H1 (cell line): Measurements from ENCODE around the gene KLHL36. TPM values are rescaled to one million over a fixed set of nuclear protein-coding genes. Genes with fewer than 3 reads are reported as not detected.

Experiments
- CTCF ChIA-PET: fragments of 300-600 bp; sonication (Branson Sonifier 250); formaldehyde crosslinking; loops from one replicate; lab custom pipeline; 2021; ENCODE audit not compliant: partially characterized antibody; lab: Charles Lee
- POLR2A ChIA-PET: fragments of 300-600 bp; sonication (Branson Sonifier 250); formaldehyde crosslinking; loops from one replicate; lab custom pipeline; 2021; ENCODE audit warnings: inconsistent platforms; ENCODE audit not compliant: partially characterized antibody; lab: Charles Lee
- DNase-seq, 2 experiments: peaks; one replicate each; pipeline versions ENCODE4 v3.0.0 to v3.0.0-alpha.2; 2010 to 2022; ENCODE audit warnings: low spot score in 2 of 2, low read depth in 1 of 2, mixed read lengths in 1 of 2
- FAIRE-seq: peaks from 2 replicates; lab custom pipeline; 2011; peaks lifted over from hg19 to GRCh38; lab: Jason Lieb, UNC
- H2AFZ ChIP-seq: 2 replicates; pipeline ENCODE4 v1.8.1; 2012; ENCODE audit warnings: low read length, inconsistent platforms
- H2AK5ac ChIP-seq: 2 replicates; pipeline ENCODE4 v1.6.1; 2013; ENCODE audit warnings: low read depth, low read length
- H2BK120ac ChIP-seq: replicated peaks from 2 replicates; pipeline ENCODE3; 2013; ENCODE audit warnings: low read depth, low read length, inconsistent platforms
- H2BK12ac ChIP-seq: 2 replicates; pipeline ENCODE4 v1.6.1; 2013; ENCODE audit warnings: low read depth, low read length
- H2BK15ac ChIP-seq: 2 replicates; pipeline ENCODE4 v1.6.1; 2013; ENCODE audit warnings: low read length
- H2BK20ac ChIP-seq: 2 replicates; pipeline ENCODE4 v1.6.1; 2013; ENCODE audit warnings: low read length
- H2BK5ac ChIP-seq: 2 replicates; pipeline ENCODE4 v1.6.1; 2013; ENCODE audit warnings: low read depth, low read length
- H3K14ac ChIP-seq: 2 replicates; pipeline ENCODE4 v1.6.1; 2013; ENCODE audit warnings: inconsistent platforms; ENCODE audit not compliant: insufficient read length
- H3K18ac ChIP-seq: 2 replicates; pipeline ENCODE4 v1.6.1; 2013; ENCODE audit warnings: low read length; ENCODE audit errors: extremely low read depth
- H3K23ac ChIP-seq: 2 replicates; pipeline ENCODE4 v1.6.1; 2013; ENCODE audit warnings: inconsistent platforms; ENCODE audit not compliant: insufficient read length
- H3K23me2 ChIP-seq: 2 replicates; pipeline ENCODE4 v1.6.1; 2013; ENCODE audit warnings: low read depth, low read length
- H3K27ac ChIP-seq: 2 replicates; pipeline ENCODE4 v1.6.1; 2011; ENCODE audit warnings: low read depth, low read length, inconsistent platforms
- H3K27me3 ChIP-seq, 4 experiments: replicated peaks in 1 of 4; 1 replicate in 1 of 4; 2 replicates in 3 of 4; pipeline versions ENCODE4 v1.6.1 to v1.8.1; 2011 to 2013; ENCODE audit warnings: low read length in 3 of 4, mild to moderate bottlenecking in 3 of 4, inconsistent platforms in 2 of 4, mixed read lengths in 2 of 4, moderate library complexity in 1 of 4; ENCODE audit not compliant: control insufficient read depth in 3 of 4, insufficient read depth in 3 of 4; ENCODE audit errors: extremely low read depth in 1 of 4
- H3K36me3 ChIP-seq, 4 experiments: 2 replicates each; pipeline versions ENCODE4 v1.6.1 to v1.8.1; 2011 to 2013; ENCODE audit warnings: mild to moderate bottlenecking in 4 of 4, low read length in 3 of 4, moderate library complexity in 2 of 4, control low read depth in 1 of 4, inconsistent platforms in 1 of 4; ENCODE audit not compliant: insufficient read depth in 4 of 4, control insufficient read depth in 2 of 4
- H3K4ac ChIP-seq: replicated peaks from 2 replicates; pipeline ENCODE3; 2013; ENCODE audit warnings: low read length, low read depth, mixed read lengths, inconsistent platforms; ENCODE audit not compliant: insufficient read length
- H3K4me1 ChIP-seq, 4 experiments: replicated peaks in 1 of 4; 1 replicate in 1 of 4; 2 replicates in 3 of 4; pipeline versions ENCODE4 v1.6.1 to v1.8.1; 2011 to 2013; ENCODE audit warnings: low read length in 3 of 4, inconsistent platforms in 2 of 4, mixed read lengths in 1 of 4; ENCODE audit not compliant: insufficient read depth in 4 of 4, control insufficient read depth in 3 of 4
- H3K4me2 ChIP-seq, 2 experiments: 2 replicates each; pipeline versions ENCODE4 v1.6.1 to v1.8.1; 2011 to 2013; ENCODE audit warnings: low read depth in 2 of 2, low read length in 2 of 2, control low read depth in 1 of 2, inconsistent platforms in 1 of 2, mild to moderate bottlenecking in 1 of 2; ENCODE audit not compliant: insufficient read depth in 1 of 2
- H3K4me3 ChIP-seq, 4 experiments: fragments of 200-600, 300-600 bp in 1 of 4; sonication (generic), shearing (Covaris generic), sonication (Bioruptor Twin) in 1 of 4; 2 replicates each; pipeline versions ENCODE4 v1.5.1 to v1.8.1; 2011 to 2016; ENCODE audit warnings: low read length in 4 of 4, low read depth in 3 of 4, control low read depth in 2 of 4, inconsistent platforms in 2 of 4, mild to moderate bottlenecking in 2 of 4, mixed read lengths in 1 of 4, moderate library complexity in 1 of 4; ENCODE audit not compliant: insufficient read depth in 2 of 4; ENCODE audit errors: extremely low read depth in 1 of 4
- H3K56ac ChIP-seq: replicated peaks from 2 replicates; pipeline ENCODE3; 2013; ENCODE audit warnings: low read depth, mild to moderate bottlenecking, mixed read lengths, low read length, inconsistent platforms; ENCODE audit not compliant: insufficient read length
- H3K79me1 ChIP-seq: 2 replicates; pipeline ENCODE4 v1.6.1; 2013; ENCODE audit warnings: low read depth, low read length, control low read depth
- H3K79me2 ChIP-seq, 2 experiments: 2 replicates each; pipeline versions ENCODE4 v1.6.1 to v1.8.1; 2012 to 2013; ENCODE audit warnings: low read length in 2 of 2, mild to moderate bottlenecking in 2 of 2, inconsistent platforms in 1 of 2; ENCODE audit not compliant: insufficient read depth in 2 of 2, control insufficient read depth in 1 of 2
- H3K9ac ChIP-seq, 4 experiments: replicated peaks in 1 of 4; 1 replicate in 1 of 4; 2 replicates in 3 of 4; pipeline versions ENCODE4 v1.6.1 to v1.8.1; 2011 to 2013; ENCODE audit warnings: low read depth in 3 of 4, low read length in 3 of 4, control low read depth in 2 of 4, mild to moderate bottlenecking in 2 of 4, moderate library complexity in 2 of 4, inconsistent platforms in 1 of 4; ENCODE audit errors: extremely low read depth in 1 of 4
- H3K9me3 ChIP-seq, 2 experiments: 2 replicates each; pipeline versions ENCODE4 v1.6.1 to v1.8.1; 2012 to 2013; ENCODE audit warnings: mild to moderate bottlenecking in 2 of 2, moderate library complexity in 2 of 2, control low read depth in 1 of 2, inconsistent platforms in 1 of 2, low read depth in 1 of 2, low read length in 1 of 2, mixed read lengths in 1 of 2; ENCODE audit not compliant: insufficient read depth in 2 of 2
- H4K20me1 ChIP-seq, 2 experiments: replicated peaks in 1 of 2; 2 replicates each; pipeline versions ENCODE3 to v1.8.1; 2011 to 2013; ENCODE audit warnings: inconsistent platforms in 2 of 2, low read length in 2 of 2, mild to moderate bottlenecking in 1 of 2; ENCODE audit not compliant: insufficient read depth in 2 of 2, control insufficient read depth in 1 of 2
- H4K5ac ChIP-seq: 2 replicates; pipeline ENCODE4 v1.6.1; 2013; ENCODE audit warnings: low read length, low read depth, mixed read lengths, inconsistent platforms; ENCODE audit not compliant: insufficient read length
- H4K8ac ChIP-seq: 2 replicates; pipeline ENCODE4 v1.8.0; 2013; ENCODE audit warnings: mild to moderate bottlenecking, moderate library complexity, low read length, inconsistent platforms; ENCODE audit not compliant: insufficient read depth; ENCODE audit errors: extremely low read depth
- H4K91ac ChIP-seq: replicated peaks from 2 replicates; pipeline ENCODE3; 2013; ENCODE audit warnings: low read length, mixed read lengths, inconsistent platforms; ENCODE audit not compliant: insufficient read length
- EP300 ChIP-seq, 2 experiments: IDR thresholded peaks; 1 replicate in 1 of 2; 2 replicates in 1 of 2; pipeline ENCODE4 v1.6.1; 2011 to 2012; ENCODE audit warnings: low read depth in 2 of 2, low read length in 2 of 2, mild to moderate bottlenecking in 2 of 2, borderline replicate concordance in 1 of 2, inconsistent platforms in 1 of 2, moderate library complexity in 1 of 2
- HDAC6 ChIP-seq: IDR thresholded peaks from one replicate; pipeline ENCODE4 v1.7.1; 2012; ENCODE audit warnings: low read depth, mild to moderate bottlenecking, inconsistent platforms, low read length, moderate library complexity
- KDM1A ChIP-seq: fragments of 200-600, 300-600 bp; sonication (generic); IDR thresholded peaks from 2 replicates; pipeline ENCODE4 v1.7.1; 2016; ENCODE audit warnings: mild to moderate bottlenecking, low read length, borderline replicate concordance
- SP1 ChIP-seq: IDR thresholded peaks from 2 replicates; pipeline ENCODE4 v1.6.1; 2011; ENCODE audit warnings: low read depth, low read length
- WGBS, 2 experiments: shearing (Covaris generic) in 1 of 2; methylation state at CpG; one replicate each; pipeline versions ENCODE4 v1.1.6 to v1.1.7; 2013 to 2015; ENCODE audit warnings: low lambda C conversion rate in 2 of 2, mixed read lengths in 2 of 2, inconsistent platforms in 1 of 2, low coverage in 1 of 2, missing lambda C conversion rate in 1 of 2; ENCODE audit not compliant: insufficient replicate concordance in 2 of 2, insufficient coverage in 1 of 2, insufficient read length in 1 of 2; ENCODE audit errors: extremely low coverage in 1 of 2, missing lambda C conversion rate in 1 of 2; 5-methylcytosine and 5-hydroxymethylcytosine counted together
- polyA plus RNA-seq, 7 experiments: library from polyadenylated mRNA; depleted of rRNA in 3 of 7; stranded (reverse) in 5 of 7; unstranded in 2 of 7; fragments of >200 nt in 5 of 7; fragments of 200-250 nt in 2 of 7; gene quantifications; 1 replicate in 5 of 7; 2 replicates in 1 of 7; 4 replicates in 1 of 7; pipeline versions ENCODE4 v1.2.1 to v1.2.3, GENCODE V29; 2011 to 2013; ENCODE audit warnings: missing spikeins in 2 of 7, mixed read lengths in 2 of 7
- total RNA-seq: library from RNA; stranded (reverse); fragmentation: NEBNext Ultra II Directional; extraction: Animal tissue kit (Norgen Biotek cat#: 25700); gene quantifications from 2 replicates; pipeline ENCODE4 v1.2.1, GENCODE V29; 2021

Gene KLHL36
- total and polyA plus RNA-seq, 2 of the 8 experiments (the other 6 are each of a cell fraction or from before 2014, with no cell fraction given), result 22.9 to 33.6 TPM

DNA sequence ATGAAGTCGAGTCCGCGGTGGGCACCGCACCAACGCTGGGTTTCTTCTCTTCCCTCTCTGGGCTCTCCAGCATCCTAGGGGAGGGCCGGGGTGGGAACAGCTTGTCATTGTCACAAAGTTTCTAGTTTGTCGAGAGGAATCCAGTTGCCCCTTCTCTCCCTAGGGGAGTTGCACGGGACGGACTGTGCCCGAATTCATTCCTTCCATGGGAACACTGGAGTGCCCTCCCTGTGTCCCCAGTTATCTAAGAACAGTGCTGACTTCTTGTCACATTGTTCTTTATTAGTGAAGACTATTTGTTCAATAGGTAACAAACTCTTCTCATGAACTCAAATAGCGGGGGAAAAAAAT is 1.2 kb downstream of the KLHL36 start:
- Histone ChIP-seq H2BK15ac (no peak overlapping the region), H4K91ac (no peak overlapping the region), H3K36me3 (peaks cover 0 to 3% (median 0%) of the 10 kb centered on the region in 4 experiments; a peak in 3 of 8 replicates), H3K4me1 (peaks cover 0 to 4% (median 2%) of the 10 kb centered on the region in 4 experiments; a peak in 4 of 7 replicates), H3K4me2 (peak overlapping the region; percentile 67 to 81), H2BK12ac (no peak overlapping the region), H2AFZ (no peak overlapping the region), H3K9me3 (no peaks in the 10 kb centered on the region), H2BK120ac (no peak overlapping the region), H3K4ac (no peak overlapping the region), H3K9ac (no peak overlapping the region), H3K79me1 (no peaks in the 10 kb centered on the region), H3K4me3 (peak overlapping the region in 2 of 4 experiments; percentile 50 to 71; a peak in 4 of 8 replicates), H4K5ac (no peak overlapping the region), H3K56ac (no peak overlapping the region), H3K14ac (no peak overlapping the region), H3K27ac (no peak overlapping the region), H4K8ac (no peak overlapping the region), H3K79me2 (no peaks in the 10 kb centered on the region), H3K23ac (no peak overlapping the region), H2BK5ac (no peak overlapping the region), H4K20me1 (peaks cover 2 to 6% of the 10 kb centered on the region in 2 experiments), H3K27me3 (peaks cover 0 to 13% (median 9%) of the 10 kb centered on the region in 4 experiments; a peak in 4 of 7 replicates), H2BK20ac (no peak overlapping the region), H2AK5ac (no peak overlapping the region), H3K18ac (no peak overlapping the region), H3K23me2 (peaks cover 7% of the 10 kb centered on the region; the same call in 1 of the 2 replicates)
- ChIA-PET CTCF (interaction anchor here (0.6 to 3.6 kb wide), 9 partner anchors 14 to 139 kb away, joined by 3 to 18 read pairs (median 3); no protein-coding TSS in a partner anchor), POLR2A (no interaction called here)
- no peak for FAIRE-seq
- WGBS, 2 experiments, result 64% methylated on average over 6 of the region's 11 CpGs; no CpG with 5 or more reads in 1 of the 2 experiments
- TF ChIP-seq SP1, result no peak
- no peak for TF ChIP-seq EP300 (IDR thresholded peaks at IDR 0.05; ENCODE audit: borderline replicate concordance in 1 of 2, low read depth in 2 of 2, low read length in 2 of 2)
- no peak for TF ChIP-seq HDAC6
- TF ChIP-seq KDM1A, result no peak
- no peak for DNase-seq
